Astrocyte (in vitro differentiated cells and primary cell): ENCODE measurements around the gene HDAC1.

ENCODE experiments used
- EZH2 ChIP-seq: IDR thresholded peaks from 2 replicates; pipeline ENCODE4 v1.6.1; 2012; ENCODE audit warnings: mild to moderate bottlenecking, low read length, inconsistent platforms; ENCODE audit not compliant: insufficient read depth
- TF ChIP-seq, protein P1 (sequence below): IDR thresholded peaks from 2 replicates; pipeline ENCODE4 v1.5.1; 2011; ENCODE audit warnings: low read depth, mild to moderate bottlenecking, inconsistent platforms, low read length, moderate library complexity; ENCODE audit not compliant: insufficient read depth

DNA sequence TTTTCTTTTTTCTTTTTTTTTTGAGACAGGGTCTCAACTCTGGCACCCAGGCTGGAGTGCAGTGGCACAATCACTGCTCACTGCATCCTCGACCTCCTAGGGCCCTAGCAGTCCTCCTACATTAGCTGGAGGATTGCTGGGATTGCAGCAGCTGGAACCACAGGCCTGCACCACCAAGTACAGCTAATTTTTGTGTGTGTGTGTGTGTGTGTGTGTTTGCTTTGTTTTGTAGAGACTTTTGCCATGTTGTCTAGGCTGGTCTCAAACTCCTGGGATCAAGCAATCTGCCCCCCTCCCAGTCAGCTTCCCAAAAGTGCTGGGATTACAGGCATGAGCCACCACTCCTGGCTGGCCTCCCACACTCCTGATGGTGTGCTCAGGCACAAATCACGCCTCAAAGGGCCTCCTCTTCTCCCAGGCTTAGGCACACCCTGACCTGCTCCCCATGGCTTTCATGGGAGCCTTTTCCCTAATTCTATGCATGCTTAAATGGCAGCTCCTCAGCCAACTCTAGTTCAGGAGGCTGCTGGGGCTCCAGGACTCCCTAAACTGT, 61.0 kb downstream of the HDAC1 start:
- TF ChIP-seq, protein P1, sequence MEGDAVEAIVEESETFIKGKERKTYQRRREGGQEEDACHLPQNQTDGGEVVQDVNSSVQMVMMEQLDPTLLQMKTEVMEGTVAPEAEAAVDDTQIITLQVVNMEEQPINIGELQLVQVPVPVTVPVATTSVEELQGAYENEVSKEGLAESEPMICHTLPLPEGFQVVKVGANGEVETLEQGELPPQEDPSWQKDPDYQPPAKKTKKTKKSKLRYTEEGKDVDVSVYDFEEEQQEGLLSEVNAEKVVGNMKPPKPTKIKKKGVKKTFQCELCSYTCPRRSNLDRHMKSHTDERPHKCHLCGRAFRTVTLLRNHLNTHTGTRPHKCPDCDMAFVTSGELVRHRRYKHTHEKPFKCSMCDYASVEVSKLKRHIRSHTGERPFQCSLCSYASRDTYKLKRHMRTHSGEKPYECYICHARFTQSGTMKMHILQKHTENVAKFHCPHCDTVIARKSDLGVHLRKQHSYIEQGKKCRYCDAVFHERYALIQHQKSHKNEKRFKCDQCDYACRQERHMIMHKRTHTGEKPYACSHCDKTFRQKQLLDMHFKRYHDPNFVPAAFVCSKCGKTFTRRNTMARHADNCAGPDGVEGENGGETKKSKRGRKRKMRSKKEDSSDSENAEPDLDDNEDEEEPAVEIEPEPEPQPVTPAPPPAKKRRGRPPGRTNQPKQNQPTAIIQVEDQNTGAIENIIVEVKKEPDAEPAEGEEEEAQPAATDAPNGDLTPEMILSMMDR: no peak
- TF ChIP-seq EZH2: no peak
